Astrocyte of the spinal cord (primary cell): Measurements from ENCODE around the gene PDF.

Experiments used
- DNase-seq: peaks from one replicate; pipeline ENCODE4 v3.0.0; 2011; ENCODE audit warnings: low read depth, low spot score
- H3K4me3 ChIP-seq: 2 replicates; pipeline ENCODE4 v1.5.1; 2011; ENCODE audit warnings: low read depth, mild to moderate bottlenecking, low read length, moderate library complexity
- in situ Hi-C: cut with HindIII; loops from 2 replicates; pipeline ENCODE4 v1.10.0; 2017; ENCODE audit warnings: low sequenced_read_pairs
- TF ChIP-seq, protein P1 (sequence below): IDR thresholded peaks from 2 replicates; pipeline ENCODE4 v1.5.1; 2012; ENCODE audit warnings: low read depth, mild to moderate bottlenecking, low read length, inconsistent platforms

PDF gene

GRCh38 chr16:69344171-69344570 lies 13.8 kb upstream of the PDF start:
- no peak overlapping the region for H3K4me3 ChIP-seq
- DNase-seq, result no peak
- in situ Hi-C loops, result no loop called here
- TF ChIP-seq, protein P1, sequence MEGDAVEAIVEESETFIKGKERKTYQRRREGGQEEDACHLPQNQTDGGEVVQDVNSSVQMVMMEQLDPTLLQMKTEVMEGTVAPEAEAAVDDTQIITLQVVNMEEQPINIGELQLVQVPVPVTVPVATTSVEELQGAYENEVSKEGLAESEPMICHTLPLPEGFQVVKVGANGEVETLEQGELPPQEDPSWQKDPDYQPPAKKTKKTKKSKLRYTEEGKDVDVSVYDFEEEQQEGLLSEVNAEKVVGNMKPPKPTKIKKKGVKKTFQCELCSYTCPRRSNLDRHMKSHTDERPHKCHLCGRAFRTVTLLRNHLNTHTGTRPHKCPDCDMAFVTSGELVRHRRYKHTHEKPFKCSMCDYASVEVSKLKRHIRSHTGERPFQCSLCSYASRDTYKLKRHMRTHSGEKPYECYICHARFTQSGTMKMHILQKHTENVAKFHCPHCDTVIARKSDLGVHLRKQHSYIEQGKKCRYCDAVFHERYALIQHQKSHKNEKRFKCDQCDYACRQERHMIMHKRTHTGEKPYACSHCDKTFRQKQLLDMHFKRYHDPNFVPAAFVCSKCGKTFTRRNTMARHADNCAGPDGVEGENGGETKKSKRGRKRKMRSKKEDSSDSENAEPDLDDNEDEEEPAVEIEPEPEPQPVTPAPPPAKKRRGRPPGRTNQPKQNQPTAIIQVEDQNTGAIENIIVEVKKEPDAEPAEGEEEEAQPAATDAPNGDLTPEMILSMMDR, result no peak

GRCh38 chr16:69340095-69340644 lies 9.8 kb upstream of the PDF start:
- in situ Hi-C loops, result no loop called here
- H3K4me3 ChIP-seq, result peak overlapping the region; percentile 91
- no peak for DNase-seq
- TF ChIP-seq, protein P1, result no peak

GRCh38 chr16:69339289-69340094 lies 9.1 kb upstream of the PDF start, which contains the start of the genes COG8 and NIP7:
Gene COG8 (minus strand): TSS chr16:69339564. CDS start chr16:69339552, 12 bp downstream.
Gene NIP7 (plus strand): TSS chr16:69339772. CDS start chr16:69339830, 58 bp downstream.
- TF ChIP-seq, protein P1, result peak; percentile 80
- in situ Hi-C loops, result no loop called here
- peak within 1 kb of the TSS; percentile 91 for H3K4me3 ChIP-seq
- peak; percentile 99 for DNase-seq

DNA sequence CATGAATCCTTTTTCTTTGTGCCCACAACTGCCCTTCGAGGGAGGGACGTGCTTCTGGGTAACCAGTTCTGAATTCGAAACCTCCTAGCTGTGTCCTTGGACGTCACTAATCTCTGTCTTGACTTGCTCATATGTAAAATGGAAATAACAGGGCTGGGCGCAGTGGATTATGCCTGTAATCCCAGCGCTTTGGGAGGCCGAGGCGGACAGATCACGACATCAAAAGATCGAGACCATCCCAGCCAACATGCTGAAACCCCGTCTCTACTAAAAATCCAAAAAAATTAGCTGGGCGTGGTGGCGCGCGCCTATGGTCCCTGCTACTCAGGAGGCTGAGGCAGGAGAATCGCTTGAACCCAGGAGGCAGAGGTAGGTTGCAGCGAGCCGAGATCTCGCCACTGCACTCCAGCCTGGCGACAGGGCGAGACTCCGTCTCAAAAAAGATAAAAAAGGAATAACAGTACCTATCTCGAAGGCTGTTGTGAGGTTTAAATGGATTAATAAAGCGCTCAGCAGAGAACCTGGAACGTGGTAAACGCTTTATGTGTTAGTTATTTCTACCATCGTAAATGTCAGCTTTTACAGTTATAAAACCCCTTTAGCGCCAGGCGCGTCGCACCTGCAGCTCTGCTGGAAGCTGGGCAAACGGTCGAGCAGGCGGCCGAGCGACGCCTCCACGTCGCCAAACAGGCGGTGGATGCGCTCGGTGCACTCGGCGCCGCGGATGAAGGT lies 8.3 kb upstream of the PDF start:
- peak overlapping the region; percentile 91 for H3K4me3 ChIP-seq
- TF ChIP-seq, protein P1, result no peak
- DNase-seq, result no peak
- in situ Hi-C loops, result no loop called here

- TF ChIP-seq, protein P1, result no peak
- no peak for DNase-seq
- no peak overlapping the region for H3K4me3 ChIP-seq
- in situ Hi-C loops, result no loop called here
Observed at GRCh38 chr16:69334696-69335095, 4.3 kb upstream of the PDF start.

DNA sequence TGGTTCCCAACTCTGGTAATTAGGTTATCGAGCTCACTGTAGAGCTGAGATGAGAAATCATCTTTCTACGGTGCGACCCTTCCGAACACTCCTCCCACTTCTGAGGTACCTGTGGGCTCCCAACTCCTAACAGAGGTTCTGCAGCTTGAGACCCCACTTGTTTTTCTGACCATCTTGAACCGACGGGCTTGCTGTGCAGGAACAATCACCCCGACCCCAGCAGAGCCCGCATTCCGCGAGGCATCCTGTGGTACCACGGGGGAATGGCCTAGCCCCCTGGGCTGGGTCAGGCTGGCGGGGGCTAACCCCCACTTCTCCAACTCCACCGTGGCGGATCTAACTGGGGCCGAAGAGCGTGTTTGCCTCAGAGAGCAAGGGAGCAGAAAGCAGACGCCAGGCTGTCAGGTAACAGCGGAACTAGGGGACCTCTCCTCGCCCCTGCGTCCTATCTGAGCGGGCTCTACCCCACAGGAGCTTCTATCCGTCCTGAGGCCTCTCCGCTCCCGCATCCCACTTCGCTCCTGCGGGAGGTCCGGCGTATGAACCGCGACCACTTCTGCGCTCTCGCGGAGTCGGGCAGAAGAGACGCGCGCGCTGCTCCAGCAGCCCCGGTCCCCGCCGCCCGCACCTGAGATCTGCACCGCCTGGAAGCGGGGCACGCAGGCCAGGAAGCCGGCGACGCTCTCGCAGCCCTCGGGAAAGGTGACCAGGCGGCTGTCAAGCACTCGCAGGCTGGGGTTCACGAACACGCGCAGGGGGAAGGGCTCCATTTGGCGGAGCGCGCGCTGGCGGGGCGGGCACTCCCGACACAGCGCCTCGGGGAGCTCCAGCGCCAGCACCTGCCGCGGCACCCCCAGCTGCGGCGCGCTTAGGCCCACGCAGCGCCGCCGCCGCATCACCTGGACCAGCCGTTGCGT lies 761 bp downstream of the PDF start:
- peak overlapping the region; percentile 65 for H3K4me3 ChIP-seq
- in situ Hi-C loops, result no loop called here
- peak; percentile 25 for DNase-seq
- TF ChIP-seq, protein P1, result no peak
